NT2/D1 (cell line): Measurements from ENCODE around the gene TBC1D7.

ENCODE experiments used
- SUZ12 ChIP-seq: IDR thresholded peaks from 2 replicates; pipeline ENCODE4 v1.6.1; 2011; ENCODE audit not compliant: insufficient read length, insufficient read depth; ENCODE audit errors: extremely low read depth
- YY1 ChIP-seq: IDR thresholded peaks from 2 replicates; pipeline ENCODE4 v1.6.1; 2011; ENCODE audit not compliant: insufficient read length, insufficient read depth
- ZNF274 ChIP-seq: IDR thresholded peaks from 2 replicates; pipeline ENCODE4 v1.6.1; 2011; ENCODE audit warnings: mild to moderate bottlenecking, low read depth, low read length

GRCh38 chr6:13260101-13260598 is 68.2 kb downstream of the TBC1D7 start:
- no peak for TF ChIP-seq ZNF274
- TF ChIP-seq YY1 = no peak
- TF ChIP-seq SUZ12 = no peak
